ENCODE results near the gene ZNF485. TPM values are rescaled to one million over a fixed set of nuclear protein-coding genes. Genes with fewer than 3 reads are reported as not detected.
A peak's percentile ranks its signal among the peaks of the same experiment; 100 is the strongest.

The ZNF485 gene
- total RNA-seq, 6 experiments from 2014 or later = 2.3 to 3.0 (median 2.7) TPM

- DNase-seq = no peak
- no peaks in the 10 kb centered on the region for H3K36me3 Mint-ChIP-seq (ENCODE audit: low read depth)
- H3K4me1 Mint-ChIP-seq (ENCODE audit: low read depth) = peaks cover 10% of the 10 kb centered on the region
- TF ChIP-seq CTCF (IDR thresholded peaks at IDR 0.05) = peak; percentile 39
- H3K4me3 Mint-ChIP-seq = no peak overlapping the region
- H3K9me3 Mint-ChIP-seq = no peaks in the 10 kb centered on the region
- no peak overlapping the region for H3K27ac Mint-ChIP-seq
- H3K27me3 Mint-ChIP-seq (ENCODE audit: insufficient read depth) = peaks cover 3% of the 10 kb centered on the region; the same call in 1 of the 2 replicates
Measured at GRCh38 chr10:43667317-43667731, 61.1 kb downstream of the ZNF485 start.

Other genes starting within 250 kb of the ZNF485 start
- gene FXYD4, start 234.8 kb upstream of the ZNF485 start, total RNA-seq (2021; fragmentation: NEBNext Ultra II Directional; extraction: Animal tissue kit (Norgen Biotek cat#: 25700)) = not detected
- gene HNRNPF, start 197.3 kb upstream of the ZNF485 start, total RNA-seq (2021; fragmentation: NEBNext Ultra II Directional; extraction: Animal tissue kit (Norgen Biotek cat#: 25700)) = 100 to 1,000 TPM; 133 to 164 (median 159) TPM
- 1 to 10 TPM; 1.6 to 4.2 (median 2.5) TPM for gene ZNF487, start 169.3 kb upstream of the ZNF485 start, total RNA-seq (2021; fragmentation: NEBNext Ultra II Directional; extraction: Animal tissue kit (Norgen Biotek cat#: 25700))
- gene ZNF239, start 31.8 kb upstream of the ZNF485 start, total RNA-seq (2021; fragmentation: NEBNext Ultra II Directional; extraction: Animal tissue kit (Norgen Biotek cat#: 25700)) = 1 to 10 TPM; 4.2 to 7.5 (median 4.7) TPM
- 10 to 100 TPM; 12.7 to 23.6 (median 15.3) TPM for gene ZNF32, start 42.4 kb downstream of the ZNF485 start, total RNA-seq (2021; fragmentation: NEBNext Ultra II Directional; extraction: Animal tissue kit (Norgen Biotek cat#: 25700))